OCI-LY1 (cell line): ENCODE measurements around the gene SLX4IP.

Experiments
- H2AFZ ChIP-seq: fragments of 200-600 bp; sonication (generic), shearing (Covaris generic); 2 replicates; pipeline ENCODE4 v1.6.0; 2014; ENCODE audit warnings: antibody characterized with exemption, mild to moderate bottlenecking, low read length
- H3F3A ChIP-seq: fragments of 200-600 bp; sonication (generic), shearing (Covaris generic); 2 replicates; pipeline ENCODE4 v1.6.0; 2014; ENCODE audit warnings: mild to moderate bottlenecking, antibody characterized with exemption, low read length, moderate library complexity; ENCODE audit not compliant: insufficient read depth
- H3K27ac ChIP-seq: fragments of 200-600 bp; sonication (generic); 2 replicates; pipeline ENCODE4 v1.5.1; 2014; ENCODE audit warnings: low read length, mixed run types, mild to moderate bottlenecking, low read depth; ENCODE audit not compliant: poor library complexity, severe bottlenecking
- H3K27me3 ChIP-seq: fragments of 200-600 bp; sonication (generic); 2 replicates; pipeline ENCODE4 v1.6.0; 2014; ENCODE audit warnings: antibody characterized with exemption, mild to moderate bottlenecking, low read length, moderate library complexity; ENCODE audit not compliant: insufficient read depth
- H3K36me3 ChIP-seq: fragments of 200-600 bp; sonication (generic); 2 replicates; pipeline ENCODE4 v1.6.1; 2014; ENCODE audit warnings: mild to moderate bottlenecking, antibody characterized with exemption, low read length, moderate library complexity, mixed read lengths; ENCODE audit not compliant: insufficient read depth
- H3K4me1 ChIP-seq: fragments of 200-600 bp; sonication (generic); 2 replicates; pipeline ENCODE4 v1.5.1; 2014; ENCODE audit warnings: mild to moderate bottlenecking, low read length, moderate library complexity; ENCODE audit not compliant: insufficient read depth, severe bottlenecking
- H3K4me2 ChIP-seq: fragments of 200-600 bp; sonication (generic), shearing (Covaris generic); 2 replicates; pipeline ENCODE4 v1.6.1; 2014; ENCODE audit warnings: low read length
- H3K4me3 ChIP-seq: fragments of 200-600 bp; sonication (generic); 2 replicates; pipeline ENCODE4 v1.5.1; 2014; ENCODE audit warnings: low read length, low read depth, mild to moderate bottlenecking, mixed read lengths; ENCODE audit not compliant: poor library complexity, severe bottlenecking
- H3K79me2 ChIP-seq: fragments of 200-600 bp; shearing (Covaris generic); 2 replicates; pipeline ENCODE4 v1.6.1; 2016; ENCODE audit warnings: mixed run types, low read length, mixed read lengths; ENCODE audit not compliant: insufficient read depth
- H3K9ac ChIP-seq: fragments of 200-600 bp; sonication (generic), shearing (Covaris generic); 2 replicates; pipeline ENCODE4 v1.6.1; 2014; ENCODE audit warnings: mild to moderate bottlenecking, low read length, mixed read lengths
- H3K9me2 ChIP-seq: fragments of 200-600 bp; sonication (generic), shearing (Covaris generic); 2 replicates; pipeline ENCODE4 v1.6.1; 2014; ENCODE audit warnings: low read depth, mild to moderate bottlenecking, low read length, mixed read lengths
- H3K9me3 ChIP-seq: fragments of 200-600 bp; shearing (Covaris generic); 2 replicates; pipeline ENCODE4 v1.6.1; 2014; ENCODE audit warnings: low read length, mixed read lengths
- H4K20me1 ChIP-seq: fragments of 200-600 bp; sonication (generic), shearing (Covaris generic); 2 replicates; pipeline ENCODE4 v1.6.0; 2016; ENCODE audit warnings: mild to moderate bottlenecking, low read length; ENCODE audit not compliant: insufficient read depth
- EZH2 ChIP-seq: fragments of 200-600 bp; sonication (generic), shearing (Covaris generic); IDR thresholded peaks from 2 replicates; pipeline ENCODE4 v1.8.0; 2017; ENCODE audit warnings: borderline replicate concordance, mixed run types, mild to moderate bottlenecking, antibody characterized with exemption, low read length, moderate library complexity, mixed read lengths
- TF ChIP-seq, protein P1 (sequence below): fragments of 200-600 bp; sonication (generic), shearing (Covaris generic); IDR thresholded peaks from 2 replicates; pipeline ENCODE4 v1.5.1; 2017; ENCODE audit warnings: mild to moderate bottlenecking, antibody characterized with exemption, low read length, moderate library complexity, mixed read lengths

SLX4IP gene

DNA sequence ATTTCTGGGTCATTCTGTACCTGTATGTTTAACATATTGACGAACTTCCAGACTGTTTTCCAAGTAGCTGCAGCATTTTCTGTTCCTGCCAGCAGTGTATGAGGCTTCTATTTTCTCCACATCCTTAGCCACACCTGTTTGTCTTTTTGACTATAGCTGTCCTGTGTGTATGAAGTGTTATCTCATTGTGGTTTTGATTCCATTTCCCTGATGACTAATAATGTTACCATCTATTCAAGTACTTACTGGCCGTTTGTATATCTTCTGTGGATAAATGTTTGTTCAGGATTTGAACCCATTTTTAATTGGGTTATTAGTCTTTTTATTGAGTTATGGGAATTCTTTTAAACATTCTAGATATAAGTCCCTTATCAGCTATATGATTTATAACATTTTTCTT lies 143.5 kb downstream of the SLX4IP start:
- Histone ChIP-seq H3F3A (no peaks in the 10 kb centered on the region), H3K9me2 (no peaks in the 10 kb centered on the region), H3K36me3 (no peaks in the 10 kb centered on the region), H3K79me2 (no peaks in the 10 kb centered on the region), H3K27me3 (no peaks in the 10 kb centered on the region), H3K9me3 (no peaks in the 10 kb centered on the region), H3K4me2 (no peak overlapping the region), H3K4me1 (no peaks in the 10 kb centered on the region), H3K4me3 (no peak overlapping the region), H4K20me1 (no peaks in the 10 kb centered on the region), H2AFZ (no peak overlapping the region), H3K27ac (no peak overlapping the region), H3K9ac (no peak overlapping the region)
- TF ChIP-seq, protein P1, sequence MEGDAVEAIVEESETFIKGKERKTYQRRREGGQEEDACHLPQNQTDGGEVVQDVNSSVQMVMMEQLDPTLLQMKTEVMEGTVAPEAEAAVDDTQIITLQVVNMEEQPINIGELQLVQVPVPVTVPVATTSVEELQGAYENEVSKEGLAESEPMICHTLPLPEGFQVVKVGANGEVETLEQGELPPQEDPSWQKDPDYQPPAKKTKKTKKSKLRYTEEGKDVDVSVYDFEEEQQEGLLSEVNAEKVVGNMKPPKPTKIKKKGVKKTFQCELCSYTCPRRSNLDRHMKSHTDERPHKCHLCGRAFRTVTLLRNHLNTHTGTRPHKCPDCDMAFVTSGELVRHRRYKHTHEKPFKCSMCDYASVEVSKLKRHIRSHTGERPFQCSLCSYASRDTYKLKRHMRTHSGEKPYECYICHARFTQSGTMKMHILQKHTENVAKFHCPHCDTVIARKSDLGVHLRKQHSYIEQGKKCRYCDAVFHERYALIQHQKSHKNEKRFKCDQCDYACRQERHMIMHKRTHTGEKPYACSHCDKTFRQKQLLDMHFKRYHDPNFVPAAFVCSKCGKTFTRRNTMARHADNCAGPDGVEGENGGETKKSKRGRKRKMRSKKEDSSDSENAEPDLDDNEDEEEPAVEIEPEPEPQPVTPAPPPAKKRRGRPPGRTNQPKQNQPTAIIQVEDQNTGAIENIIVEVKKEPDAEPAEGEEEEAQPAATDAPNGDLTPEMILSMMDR = no peak
- no peak for TF ChIP-seq EZH2

DNA sequence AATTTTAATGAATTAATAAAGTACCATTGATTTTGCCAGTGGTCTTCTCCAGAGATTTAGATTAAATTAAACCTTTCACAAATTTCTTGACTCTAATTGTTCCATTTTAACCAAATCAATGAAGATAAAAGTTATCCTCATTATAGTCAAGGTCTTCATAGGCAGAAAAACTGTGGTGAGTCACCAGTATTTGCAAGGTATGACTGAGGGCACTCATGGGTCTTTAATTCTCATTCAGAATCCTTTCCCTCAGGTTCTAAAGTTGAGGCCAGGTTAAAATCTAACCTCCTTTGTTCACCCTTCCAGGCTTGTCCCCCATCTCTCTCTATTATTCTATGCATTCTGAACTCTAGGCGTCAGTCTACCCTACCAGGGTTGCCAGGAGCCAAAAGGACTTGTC lies 144.8 kb downstream of the SLX4IP start:
- TF ChIP-seq, protein P1 = no peak
- TF ChIP-seq EZH2 = no peak
- H3K4me2 ChIP-seq = no peak overlapping the region
- no peaks in the 10 kb centered on the region for H3K9me2 ChIP-seq
- H3F3A ChIP-seq = no peaks in the 10 kb centered on the region
- H3K27me3 ChIP-seq = no peaks in the 10 kb centered on the region
- H2AFZ ChIP-seq = no peak overlapping the region
- H3K4me1 ChIP-seq = no peaks in the 10 kb centered on the region
- no peak overlapping the region for H3K27ac ChIP-seq
- H3K4me3 ChIP-seq = no peak overlapping the region
- H4K20me1 ChIP-seq = no peaks in the 10 kb centered on the region
- no peak overlapping the region for H3K9ac ChIP-seq
- H3K9me3 ChIP-seq = no peaks in the 10 kb centered on the region
- H3K36me3 ChIP-seq = no peaks in the 10 kb centered on the region
- no peaks in the 10 kb centered on the region for H3K79me2 ChIP-seq

DNA sequence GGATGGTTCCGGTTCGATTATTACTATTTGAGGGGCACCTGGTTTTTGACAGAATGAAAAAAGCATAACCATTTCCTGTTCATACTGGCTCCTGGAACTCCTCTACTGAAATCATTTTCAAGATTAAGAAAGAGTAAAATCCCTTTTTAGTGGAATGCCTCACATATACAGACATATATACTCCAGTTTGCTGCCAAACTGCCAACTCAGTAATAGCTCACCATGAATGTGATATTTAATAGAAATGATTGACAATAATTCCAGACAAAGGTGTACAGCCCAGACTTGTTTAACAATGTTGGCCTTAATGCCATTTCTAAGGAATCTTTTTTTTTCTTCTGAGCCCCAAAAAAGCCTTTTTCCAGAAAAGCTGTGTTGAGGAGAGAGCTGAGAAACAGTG lies 145.6 kb downstream of the SLX4IP start:
- Histone ChIP-seq H3K27me3 (no peaks in the 10 kb centered on the region), H3K9ac (no peak overlapping the region), H3K27ac (no peak overlapping the region), H3K9me3 (no peaks in the 10 kb centered on the region), H3K4me3 (no peak overlapping the region), H2AFZ (no peak overlapping the region), H3K4me1 (no peaks in the 10 kb centered on the region), H3K4me2 (no peak overlapping the region), H3K9me2 (no peaks in the 10 kb centered on the region), H3K79me2 (no peaks in the 10 kb centered on the region), H3F3A (no peaks in the 10 kb centered on the region), H3K36me3 (no peaks in the 10 kb centered on the region), H4K20me1 (no peaks in the 10 kb centered on the region)
- TF ChIP-seq EZH2 = no peak
- TF ChIP-seq, protein P1 = no peak
